GM21825 (cell line): ENCODE measurements around the gene SLC26A1.

Source experiments
- ATAC-seq: cut with Tn5 transposase; IDR thresholded peaks from one replicate; pipeline ENCODE4 v1.9.1; 2021; ENCODE audit warnings: mild to moderate bottlenecking, moderate library complexity; ENCODE audit not compliant: unreplicated experiment

Gene SLC26A1

GRCh38 chr4:1028574-1029220, 35.5 kb upstream of the SLC26A1 start:
- ATAC-seq, result no peak

DNA sequence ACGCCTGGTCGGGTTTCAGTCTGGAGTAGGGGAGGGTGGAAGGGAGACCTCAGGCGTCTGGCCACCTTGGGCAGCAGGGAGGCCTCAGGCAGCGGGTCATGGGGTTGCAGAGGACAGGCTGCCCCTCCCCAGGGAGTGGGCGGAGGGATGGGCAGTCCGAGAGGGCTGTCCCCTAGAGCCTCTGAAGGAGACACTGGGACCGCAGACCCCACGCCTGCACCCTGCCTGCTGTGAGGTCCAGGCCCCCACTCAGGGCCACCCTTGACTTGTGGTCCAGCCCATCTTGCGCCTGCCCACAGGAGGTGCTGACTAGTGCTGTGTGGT, 34.7 kb upstream of the SLC26A1 start:
- no peak for ATAC-seq

DNA sequence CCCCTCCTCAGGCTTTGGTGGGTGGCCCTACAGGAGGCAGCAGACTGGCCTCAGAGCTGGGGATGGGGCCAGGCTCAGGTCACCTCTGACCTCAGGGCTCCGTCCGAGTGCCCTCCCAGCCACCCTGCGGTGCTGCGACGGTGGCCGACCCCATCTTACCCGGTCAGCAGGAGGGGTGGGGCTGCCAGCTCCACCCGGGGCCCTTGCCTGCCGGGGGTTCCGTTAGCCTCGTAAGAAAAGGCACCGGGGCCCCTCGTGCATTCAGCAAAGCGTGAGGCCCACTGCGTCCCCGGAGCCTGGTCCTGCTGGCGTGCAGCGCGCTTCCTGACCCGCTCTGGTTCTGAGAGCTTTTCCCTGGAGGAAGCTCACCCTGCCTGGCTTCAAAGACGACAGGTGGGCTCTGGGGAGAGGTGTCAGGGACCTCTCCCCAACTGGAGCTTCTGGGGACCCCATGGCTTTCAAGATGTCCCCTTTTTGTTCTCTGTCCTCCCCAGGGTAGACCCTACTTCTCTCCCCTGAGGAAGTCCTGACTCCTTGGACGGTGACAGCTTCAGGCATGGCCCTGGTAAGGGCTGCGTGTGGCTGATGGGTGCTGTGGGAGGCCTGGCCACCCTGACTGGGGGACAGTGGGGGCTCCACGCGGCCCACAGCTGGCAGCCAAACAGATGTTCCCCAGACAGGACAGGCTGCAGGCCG, 34.2 kb upstream of the SLC26A1 start:
- no peak for ATAC-seq

GRCh38 chr4:1026115-1026514, 32.9 kb upstream of the SLC26A1 start:
- ATAC-seq, result peak; percentile 59

DNA sequence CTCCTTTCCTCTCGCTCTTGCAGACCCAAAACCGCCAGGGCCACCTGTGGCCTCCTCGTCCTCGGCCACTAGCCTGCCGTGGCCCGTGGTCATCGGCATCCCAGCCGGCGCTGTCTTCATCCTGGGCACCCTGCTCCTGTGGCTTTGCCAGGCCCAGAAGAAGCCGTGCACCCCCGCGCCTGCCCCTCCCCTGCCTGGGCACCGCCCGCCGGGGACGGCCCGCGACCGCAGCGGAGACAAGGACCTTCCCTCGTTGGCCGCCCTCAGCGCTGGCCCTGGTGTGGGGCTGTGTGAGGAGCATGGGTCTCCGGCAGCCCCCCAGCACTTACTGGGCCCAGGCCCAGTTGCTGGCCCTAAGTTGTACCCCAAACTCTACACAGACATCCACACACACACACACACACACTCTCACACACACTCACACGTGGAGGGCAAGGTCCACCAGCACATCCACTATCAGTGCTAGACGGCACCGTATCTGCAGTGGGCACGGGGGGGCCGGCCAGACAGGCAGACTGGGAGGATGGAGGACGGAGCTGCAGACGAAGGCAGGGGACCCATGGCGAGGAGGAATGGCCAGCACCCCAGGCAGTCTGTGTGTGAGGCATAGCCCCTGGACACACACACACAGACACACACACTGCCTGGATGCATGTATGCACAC, 31.8 kb upstream of the SLC26A1 start:
- ATAC-seq, result no peak

- ATAC-seq, result no peak
Measured at GRCh38 chr4:1023895-1024740, 30.9 kb upstream of the SLC26A1 start.

- no peak for ATAC-seq
Measured at GRCh38 chr4:1023075-1023640, 30.0 kb upstream of the SLC26A1 start.

GRCh38 chr4:1022739-1023066, 29.5 kb upstream of the SLC26A1 start:
- no peak for ATAC-seq

DNA sequence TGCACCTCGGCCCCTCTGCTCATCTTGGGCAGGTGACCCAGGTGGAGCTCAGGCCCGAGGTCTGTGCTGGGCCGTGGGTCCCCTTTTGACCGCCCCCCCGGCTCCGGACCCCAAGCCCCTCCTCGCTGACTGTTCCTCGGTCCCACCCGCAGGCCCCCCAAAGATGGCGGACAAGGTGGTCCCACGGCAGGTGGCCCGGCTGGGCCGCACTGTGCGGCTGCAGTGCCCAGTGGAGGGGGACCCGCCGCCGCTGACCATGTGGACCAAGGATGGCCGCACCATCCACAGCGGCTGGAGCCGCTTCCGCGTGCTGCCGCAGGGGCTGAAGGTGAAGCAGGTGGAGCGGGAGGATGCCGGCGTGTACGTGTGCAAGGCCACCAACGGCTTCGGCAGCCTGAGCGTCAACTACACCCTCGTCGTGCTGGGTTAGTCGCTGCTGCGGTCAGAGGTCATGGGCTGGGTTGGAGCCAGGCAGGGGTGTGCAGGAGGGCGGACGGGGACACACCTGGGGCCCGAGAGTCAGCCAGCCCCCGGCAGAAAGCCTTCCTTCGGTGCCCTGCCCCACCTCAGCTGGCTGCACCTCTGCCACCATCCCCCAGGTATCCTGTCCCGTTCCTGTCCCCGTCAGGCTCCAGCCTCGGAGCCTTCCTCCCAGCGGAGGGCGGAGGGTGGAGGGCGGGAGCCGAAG, 29.0 kb upstream of the SLC26A1 start:
- no peak for ATAC-seq

DNA sequence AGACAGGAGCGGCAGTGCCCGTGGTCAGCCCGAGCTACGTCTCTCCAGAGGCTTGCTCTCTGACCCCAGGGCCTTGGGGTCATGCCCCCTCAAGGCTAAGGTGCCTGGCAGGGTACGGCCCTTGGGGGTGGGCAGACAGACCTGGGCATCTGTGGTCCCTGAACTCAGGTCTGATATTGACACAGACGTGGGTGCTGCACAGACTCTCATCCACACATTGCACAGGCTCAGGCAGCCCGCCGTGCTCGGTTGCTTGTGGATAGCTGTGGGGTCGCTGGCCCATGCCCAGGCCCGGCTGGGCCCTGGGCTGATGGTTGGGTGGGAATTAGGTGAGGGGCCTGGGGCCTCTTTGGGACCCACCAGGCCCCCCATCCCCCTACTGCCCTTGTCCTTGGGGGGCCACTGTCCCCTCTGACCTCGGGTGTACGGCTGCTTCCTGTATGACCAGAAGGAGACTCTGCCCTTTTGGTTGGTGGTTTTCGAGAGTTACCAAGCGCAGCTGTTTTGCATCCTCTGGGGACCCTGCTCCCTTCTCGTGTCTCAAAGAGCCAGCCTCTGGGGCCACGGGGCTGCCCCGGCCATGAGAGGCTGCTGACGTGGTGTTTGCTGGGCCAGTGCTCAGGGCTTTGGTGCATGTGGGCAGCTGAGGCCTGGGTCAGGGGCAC, 28.3 kb upstream of the SLC26A1 start:
- ATAC-seq, result peak; percentile 81

DNA sequence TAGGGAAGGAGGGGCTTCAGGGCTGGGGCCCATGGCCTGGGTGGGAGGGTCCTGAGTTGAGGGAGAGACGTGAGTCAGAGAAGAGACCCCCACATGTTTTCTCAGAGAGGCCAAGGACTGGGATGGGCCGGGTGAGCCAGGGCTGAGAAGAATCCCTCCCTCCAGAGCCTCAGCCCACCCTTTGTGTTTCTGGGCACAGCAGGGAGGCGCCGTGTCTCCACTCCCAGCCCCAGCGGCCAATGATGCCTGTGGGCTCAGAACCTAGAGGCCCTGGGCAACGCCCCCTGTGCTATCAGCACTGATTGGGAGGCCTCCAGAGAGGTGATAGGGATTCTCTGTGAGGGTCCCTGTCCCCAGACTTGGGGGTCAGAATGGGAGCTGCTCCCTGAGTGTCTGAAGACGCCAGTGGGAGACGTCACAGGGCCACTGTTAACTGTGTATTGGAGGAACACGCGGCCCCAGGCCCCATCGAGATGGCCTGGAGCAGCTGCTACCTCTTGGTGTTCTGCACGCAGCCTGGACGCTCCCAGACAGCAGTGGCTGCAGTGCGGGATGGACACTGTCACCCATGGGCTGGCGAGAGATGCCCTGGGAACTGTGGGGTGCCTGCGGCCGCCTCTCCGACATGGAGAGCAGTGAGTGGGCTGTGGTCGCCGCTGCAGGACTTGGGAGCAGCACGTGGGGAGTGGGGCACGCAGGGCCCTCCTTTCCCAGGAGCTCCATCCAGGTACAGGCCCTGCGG, 26.7 kb upstream of the SLC26A1 start:
- no peak for ATAC-seq

GRCh38 chr4:1019320-1019719, 26.1 kb upstream of the SLC26A1 start:
- ATAC-seq, result no peak

- no peak for ATAC-seq
Measured at GRCh38 chr4:1018147-1019020, 25.2 kb upstream of the SLC26A1 start.

GRCh38 chr4:1017706-1018105, 24.5 kb upstream of the SLC26A1 start:
- ATAC-seq, result no peak

- ATAC-seq, result no peak
Measured at GRCh38 chr4:1017211-1017610, 24.0 kb upstream of the SLC26A1 start.

- ATAC-seq, result no peak
Measured at GRCh38 chr4:1015746-1016145, 22.5 kb upstream of the SLC26A1 start.

DNA sequence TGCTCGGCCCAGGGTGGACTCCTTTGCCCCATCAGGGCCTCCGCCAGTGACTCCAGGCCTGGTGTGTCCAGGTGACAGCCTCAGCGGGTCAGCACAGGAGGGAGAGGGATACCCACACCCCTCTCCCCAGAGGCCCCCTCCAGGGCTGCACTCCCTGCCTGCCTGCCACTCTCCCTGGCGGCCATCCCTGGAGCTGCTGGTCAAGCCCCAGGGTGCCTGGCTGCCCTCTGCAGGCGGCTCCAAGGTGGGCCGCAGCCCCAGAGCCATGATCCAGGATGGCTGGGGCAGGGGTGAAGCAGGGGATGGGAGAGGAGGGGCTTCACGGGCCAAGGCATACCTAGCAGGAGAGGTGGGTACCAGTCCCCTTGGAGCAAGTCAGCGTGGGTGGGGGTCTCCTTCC, 22.0 kb upstream of the SLC26A1 start:
- ATAC-seq, result no peak
